Embryonic facial prominence (tissue), 1 donor: ENCODE measurements around the gene ADAMTS7.
"Not testable (repeated sequence)": the region's sequence is repeated elsewhere in the genome, so short reads cannot be mapped to it uniquely, and the experiment has no call there.

Experiments
- DNase-seq: peaks from one replicate; pipeline ENCODE4 v3.0.0-alpha.2; 2016; ENCODE audit errors: extremely low spot score

ADAMTS7 gene

GRCh38 chr15:78753751-78754535 lies 57.3 kb downstream of the ADAMTS7 start:
- not testable (repeated sequence) for DNase-seq

- DNase-seq: not testable (repeated sequence)
Observed at GRCh38 chr15:78753359-78753659, 58.0 kb downstream of the ADAMTS7 start.

DNA sequence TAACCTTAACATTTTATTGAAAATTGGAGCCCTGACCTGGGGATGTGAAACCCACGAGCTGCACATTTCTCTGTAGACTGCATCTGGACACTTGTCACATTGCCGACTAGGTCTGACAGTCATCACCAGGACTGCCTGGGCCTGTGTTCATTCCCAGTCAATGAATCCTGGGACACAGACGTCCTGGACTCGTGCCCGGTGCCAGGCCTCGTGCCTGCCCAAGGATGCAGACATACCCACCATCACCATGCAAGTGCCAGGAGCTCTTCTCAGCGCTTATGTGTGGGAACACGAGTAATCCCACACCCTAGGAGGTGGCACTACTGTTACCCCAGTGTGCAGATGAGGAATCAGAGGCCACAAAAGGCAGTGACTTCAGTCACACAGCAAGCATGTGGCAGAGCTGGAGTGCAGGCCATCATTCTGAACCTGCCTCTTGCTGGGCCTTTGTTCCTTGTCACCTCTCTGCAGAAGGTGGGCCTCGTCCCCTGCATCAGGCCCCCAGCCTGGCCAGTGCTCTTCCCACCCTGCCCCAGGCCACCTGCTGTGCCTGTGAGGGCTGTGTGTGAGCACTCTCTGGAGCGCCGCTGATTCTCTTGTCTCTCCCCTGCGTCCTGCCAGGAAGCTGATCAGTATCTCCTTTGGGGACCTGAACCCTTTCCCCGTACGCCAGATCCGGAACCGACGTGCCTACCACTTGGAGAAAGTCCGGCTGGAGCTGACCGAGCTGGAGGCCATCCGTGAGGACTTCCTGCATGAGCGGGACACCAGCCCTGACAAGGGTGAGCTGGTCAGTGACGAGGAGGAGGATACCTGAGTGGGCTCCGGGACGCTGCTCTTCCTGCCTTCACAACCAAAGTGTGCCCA lies 58.5 kb downstream of the ADAMTS7 start:
- DNase-seq: no peak

GRCh38 chr15:78751602-78751979 lies 59.7 kb downstream of the ADAMTS7 start:
- no peak for DNase-seq

GRCh38 chr15:78750974-78751601 lies 60.2 kb downstream of the ADAMTS7 start:
- DNase-seq: peak; percentile 25

DNA sequence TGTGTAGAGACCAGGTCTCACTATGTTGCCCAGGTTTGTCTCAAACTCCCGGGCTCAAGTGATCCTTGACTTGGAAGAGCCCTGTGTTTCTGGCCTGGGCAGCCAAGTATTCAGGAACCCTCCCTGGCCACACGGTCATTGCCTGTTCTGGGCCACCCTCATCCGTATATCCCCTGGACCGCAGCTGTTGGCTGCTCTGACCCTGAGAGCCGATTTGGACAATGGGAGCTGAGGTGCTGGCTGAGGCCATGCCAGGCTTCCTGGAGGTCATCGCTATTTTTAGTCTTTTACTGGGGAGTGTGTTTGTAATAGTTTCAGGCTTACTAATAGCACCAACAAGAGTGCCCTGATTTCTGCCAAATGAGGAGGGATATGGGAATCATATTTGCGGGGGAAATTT lies 60.7 kb downstream of the ADAMTS7 start:
- DNase-seq: no peak

- no peak for DNase-seq
Observed at GRCh38 chr15:78749831-78750230, 61.4 kb downstream of the ADAMTS7 start.

DNA sequence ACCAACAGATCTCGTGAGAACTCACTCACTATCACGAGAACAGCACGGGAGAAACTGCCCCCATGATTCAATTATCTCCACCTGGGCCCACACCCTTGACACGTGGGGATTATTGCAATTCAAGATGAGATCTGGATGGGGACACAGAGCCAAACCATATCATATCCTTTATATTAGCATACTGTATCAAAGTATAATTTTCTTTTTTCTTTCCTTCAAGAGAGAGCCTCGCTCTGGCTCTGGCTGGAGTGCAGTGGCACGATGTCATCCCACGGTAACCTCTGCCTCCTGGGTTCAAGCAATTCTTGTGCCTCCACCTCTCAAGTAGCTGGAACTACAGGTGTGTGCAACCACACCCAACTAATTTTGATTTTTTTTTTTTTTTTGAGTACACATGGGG lies 63.4 kb downstream of the ADAMTS7 start:
- not testable (repeated sequence) for DNase-seq

- DNase-seq: not testable (repeated sequence)
Observed at GRCh38 chr15:78741674-78742073, 69.6 kb downstream of the ADAMTS7 start.

GRCh38 chr15:78740904-78741274 lies 70.4 kb downstream of the ADAMTS7 start:
- no peak for DNase-seq

DNA sequence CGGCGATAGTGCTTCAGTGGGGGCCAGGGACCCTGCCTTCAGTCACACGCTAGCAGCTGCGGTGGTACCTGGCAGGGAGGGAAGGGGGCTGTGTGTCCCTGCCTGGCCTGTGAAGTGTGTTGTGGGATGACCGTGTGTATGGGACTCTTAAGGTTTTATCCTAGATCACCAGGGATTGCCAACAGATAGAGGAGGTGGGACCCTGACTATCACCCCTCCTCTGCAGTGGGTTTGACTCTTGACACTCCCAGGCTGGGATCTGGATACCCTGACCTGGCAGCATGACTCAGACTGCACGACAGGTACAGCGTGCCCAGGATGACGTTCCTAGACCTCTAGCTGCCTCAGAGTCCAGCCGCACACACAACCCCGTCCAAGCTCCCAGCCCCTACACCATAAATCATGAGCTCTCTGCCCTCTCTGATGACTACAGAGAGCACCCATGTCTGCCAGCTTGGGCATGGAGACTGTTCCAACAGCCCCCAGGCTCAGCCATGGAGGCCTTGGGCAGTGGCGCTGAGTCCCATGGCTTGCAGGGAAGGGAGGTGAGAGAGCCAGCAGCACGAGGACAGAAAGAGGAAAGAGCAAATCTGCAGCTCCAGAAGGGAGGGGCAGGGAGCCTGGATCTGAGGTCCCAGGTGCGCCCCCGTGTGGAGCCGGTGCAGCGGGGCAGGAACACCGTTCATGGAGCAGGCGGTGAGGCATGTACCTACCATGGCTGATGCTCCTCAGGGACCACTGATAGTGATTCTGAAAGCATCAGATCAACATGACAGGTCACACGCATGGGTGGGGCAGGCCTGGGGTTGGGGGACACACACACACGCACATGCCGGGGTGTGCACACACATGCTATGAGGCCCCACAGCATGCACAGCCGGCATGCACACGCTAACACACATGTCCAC lies 71.0 kb downstream of the ADAMTS7 start:
- DNase-seq: no peak

- DNase-seq: no peak
Observed at GRCh38 chr15:78739206-78739605, 72.1 kb downstream of the ADAMTS7 start.

- not testable (repeated sequence) for DNase-seq
Observed at GRCh38 chr15:78737931-78738558, 73.2 kb downstream of the ADAMTS7 start.

GRCh38 chr15:78737187-78737820 lies 74.0 kb downstream of the ADAMTS7 start:
- DNase-seq: no peak

DNA sequence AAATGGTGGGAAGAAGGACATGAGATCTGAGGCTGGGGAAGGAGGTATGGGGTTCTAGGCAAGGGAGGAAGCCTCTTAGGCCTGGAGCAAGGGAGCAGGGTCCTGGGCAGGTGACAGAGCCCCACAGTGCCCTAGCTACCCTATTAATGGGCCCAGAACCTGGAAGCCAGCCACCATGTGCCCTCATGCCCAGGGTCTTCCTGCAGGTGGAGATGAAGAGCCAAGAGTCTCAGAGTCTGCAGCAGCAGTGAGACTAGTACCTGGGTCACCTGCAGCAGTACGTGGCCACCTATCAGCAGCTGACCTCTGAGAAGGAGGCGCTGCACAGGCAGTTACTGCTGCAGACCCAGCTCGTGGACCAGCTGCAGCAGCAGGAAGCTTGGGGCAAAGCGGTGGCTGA lies 75.0 kb downstream of the ADAMTS7 start:
- not testable (repeated sequence) for DNase-seq

DNA sequence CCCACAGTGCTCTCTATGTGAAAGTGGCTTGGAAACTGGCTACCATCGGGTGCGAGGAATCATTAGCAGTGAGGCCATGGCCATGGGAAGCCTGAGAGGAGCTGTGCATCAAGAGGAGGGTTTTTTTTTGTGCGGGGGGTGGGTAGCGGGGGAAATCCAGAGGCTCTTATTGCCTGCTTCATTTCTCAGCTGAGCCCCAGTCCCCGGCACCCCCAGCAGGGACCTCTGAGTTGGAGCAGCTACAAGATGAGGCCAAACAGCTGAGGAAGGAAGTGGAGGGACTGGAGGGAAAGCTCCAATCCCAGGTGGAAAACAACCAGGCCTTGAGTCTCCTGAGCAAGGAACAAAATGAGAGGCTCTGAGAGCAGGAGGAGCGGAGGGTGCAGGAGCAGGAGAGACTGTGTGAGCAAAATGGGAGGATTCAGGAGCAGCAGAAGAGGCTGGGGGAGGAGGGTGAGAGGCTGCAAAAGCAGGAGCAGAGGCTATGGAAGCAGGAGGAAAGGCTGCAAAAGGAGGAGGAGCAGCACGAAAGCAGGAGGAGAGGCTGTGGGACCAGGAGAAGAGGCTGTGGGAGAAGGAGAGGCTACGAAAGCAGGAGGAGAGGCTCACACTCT lies 76.7 kb downstream of the ADAMTS7 start:
- no peak for DNase-seq

- no peak for DNase-seq
Observed at GRCh38 chr15:78732634-78733033, 78.6 kb downstream of the ADAMTS7 start.

DNA sequence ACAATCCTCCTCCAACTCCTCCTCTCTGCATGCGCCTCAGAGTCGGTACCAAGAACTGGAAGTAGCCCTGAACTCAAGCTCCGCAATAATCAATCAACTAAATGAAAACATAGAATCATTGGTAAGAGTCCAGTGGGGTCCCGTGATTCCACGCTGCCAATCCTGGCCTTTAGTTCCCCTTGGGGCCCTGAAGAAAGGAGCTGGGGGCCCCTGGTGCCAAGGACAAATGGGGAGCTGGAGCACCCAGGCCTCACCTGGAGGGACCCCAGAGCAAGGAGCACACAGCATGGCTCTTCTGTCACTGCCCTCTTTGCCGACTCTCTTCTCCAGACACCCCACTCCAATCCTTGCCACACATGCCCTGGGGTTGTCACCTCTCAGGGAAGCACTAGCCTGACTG lies 80.3 kb downstream of the ADAMTS7 start:
- no peak for DNase-seq

- DNase-seq: not testable (repeated sequence)
Observed at GRCh38 chr15:78728427-78728826, 82.8 kb downstream of the ADAMTS7 start.

GRCh38 chr15:78727561-78727960 lies 83.7 kb downstream of the ADAMTS7 start:
- no peak for DNase-seq
